ENCODE measurements around the gene TRIM5.
"Not testable (repeated sequence)": the region's sequence is repeated elsewhere in the genome, so short reads cannot be mapped to it uniquely, and the experiment has no call there.

DNA sequence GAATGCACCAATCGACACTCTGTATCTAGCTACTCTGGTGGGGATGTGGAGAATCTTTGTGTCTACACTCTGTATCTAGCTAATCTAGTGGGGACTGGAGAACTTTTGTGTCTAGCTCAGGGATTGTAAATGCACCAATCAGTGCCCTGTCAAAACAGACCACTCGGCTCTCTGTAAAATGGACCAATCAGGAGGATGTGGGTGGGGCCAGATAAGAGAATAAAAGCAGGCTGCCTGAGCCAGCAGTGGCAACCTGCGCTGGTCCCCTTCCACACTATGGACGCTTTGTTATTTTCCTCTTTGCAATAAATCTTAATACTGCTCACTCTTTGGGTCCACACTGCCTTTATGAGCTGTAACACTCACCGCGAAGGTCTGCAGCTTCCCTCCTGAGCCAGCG lies 1.3 kb downstream of the TRIM5 start:
- TF ChIP-seq GABPA (IDR thresholded peaks at IDR 0.05; ENCODE audit: low read depth); CTCF (IDR thresholded peaks at IDR 0.05; ENCODE audit: insufficient read depth, low read length): not testable (repeated sequence)

Measured in HL-60 (cell line).